ENCODE results near the gene TRAF5. TPM values are rescaled to one million over a fixed set of nuclear protein-coding genes. Genes with fewer than 3 reads are reported as not detected.
"Not testable (repeated sequence)": the region's sequence is repeated elsewhere in the genome, so short reads cannot be mapped to it uniquely, and the experiment has no call there.

Gene TRAF5
- total RNA-seq, 2 donors from 2014 or later, result 56.5 to 78.3 TPM

- H3K27me3 Mint-ChIP-seq (ENCODE audit: insufficient read depth), result peaks cover 4% of the 10 kb centered on the region
- no peaks in the 10 kb centered on the region for H3K9me3 Mint-ChIP-seq
- Histone ChIP-seq H3K9ac (ENCODE audit: extremely low read depth, low read length, poor library complexity, severe bottlenecking) (no peak overlapping the region), H3K36me3 (ENCODE audit: control insufficient read depth, insufficient read depth, low read length) (peaks cover 15% of the 10 kb centered on the region), H3K9me3 (ENCODE audit: control insufficient read depth, low read length) (no peaks in the 10 kb centered on the region), H3K27ac (ENCODE audit: low read depth, low read length) (no peak overlapping the region), H3K4me1 (ENCODE audit: control insufficient read depth, insufficient read depth, low read length) (peaks cover 6% of the 10 kb centered on the region), H3K4me3 (ENCODE audit: low read length) (no peak overlapping the region), H3K27me3 (ENCODE audit: control insufficient read depth, insufficient read depth, low read length, poor library complexity, severe bottlenecking) (no peaks in the 10 kb centered on the region)
- no peak overlapping the region for H3K4me3 Mint-ChIP-seq
- no peak for DNase-seq
- TF ChIP-seq CTCF (conservative IDR thresholded peaks at IDR 0.05), result no peak
- 67 to 100% methylated on average over 1 to 2 of the region's 4 CpGs for WGBS, 2 experiments (ENCODE audit: insufficient coverage in 1 of 2, insufficient read length in 1 of 2)
- peaks cover 6% of the 10 kb centered on the region for H3K4me1 Mint-ChIP-seq
- no peak overlapping the region for H3K27ac Mint-ChIP-seq
- no peaks in the 10 kb centered on the region for H3K36me3 Mint-ChIP-seq (ENCODE audit: low read depth)
Observed at GRCh38 chr1:211320980-211321379, 5.7 kb upstream of the TRAF5 start.

DNA sequence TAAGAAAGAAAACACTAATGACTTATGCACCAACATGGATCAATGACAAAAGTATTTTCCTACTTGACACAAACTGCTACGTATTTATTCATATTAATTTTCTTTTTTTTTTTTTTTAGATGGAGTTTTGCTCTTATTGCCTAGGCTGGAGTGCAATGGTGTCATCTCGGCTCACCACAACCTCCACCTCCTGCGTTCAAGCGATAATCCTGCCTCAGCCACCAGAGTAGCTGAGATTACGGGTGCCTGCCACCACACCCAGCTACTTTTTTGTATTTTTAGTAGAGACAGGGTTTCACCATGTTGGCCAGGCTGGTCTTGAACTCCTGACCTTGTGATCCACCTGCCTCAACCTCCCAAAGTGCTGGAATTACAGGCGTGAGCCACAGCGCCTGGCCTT is 5.0 kb upstream of the TRAF5 start:
- not testable (repeated sequence) for H3K9me3 Mint-ChIP-seq; H3K27ac Mint-ChIP-seq; H3K27ac ChIP-seq (ENCODE audit: low read depth, low read length); H3K4me3 ChIP-seq (ENCODE audit: low read length); H3K27me3 Mint-ChIP-seq (ENCODE audit: insufficient read depth); DNase-seq; H3K36me3 Mint-ChIP-seq (ENCODE audit: low read depth); H3K4me3 Mint-ChIP-seq; H3K36me3 ChIP-seq (ENCODE audit: control insufficient read depth, insufficient read depth, low read length); H3K4me1 Mint-ChIP-seq; H3K9ac ChIP-seq (ENCODE audit: extremely low read depth, low read length, poor library complexity, severe bottlenecking); H3K27me3 ChIP-seq (ENCODE audit: control insufficient read depth, insufficient read depth, low read length, poor library complexity, severe bottlenecking); H3K4me1 ChIP-seq (ENCODE audit: control insufficient read depth, insufficient read depth, low read length); H3K9me3 ChIP-seq (ENCODE audit: control insufficient read depth, low read length)
- 96 to 100% methylated on average over 2 to 7 of the region's 7 CpGs for WGBS, 2 experiments (ENCODE audit: insufficient coverage in 1 of 2, insufficient read length in 1 of 2)

GRCh38 chr1:211323156-211324063 is 3.2 kb upstream of the TRAF5 start:
- TF ChIP-seq CTCF (conservative IDR thresholded peaks at IDR 0.05), result peak; percentile 93
- H3K9ac ChIP-seq (ENCODE audit: extremely low read depth, low read length, poor library complexity, severe bottlenecking), result no peak overlapping the region
- DNase-seq, result peak; percentile 88
- H3K4me3 Mint-ChIP-seq, result no peak overlapping the region
- H3K27me3 ChIP-seq (ENCODE audit: control insufficient read depth, insufficient read depth, low read length, poor library complexity, severe bottlenecking), result no peaks in the 10 kb centered on the region
- H3K36me3 ChIP-seq (ENCODE audit: control insufficient read depth, insufficient read depth, low read length), result no peaks in the 10 kb centered on the region
- H3K9me3 ChIP-seq (ENCODE audit: control insufficient read depth, low read length), result no peaks in the 10 kb centered on the region
- no peak overlapping the region for H3K27ac Mint-ChIP-seq
- H3K36me3 Mint-ChIP-seq (ENCODE audit: low read depth), result no peaks in the 10 kb centered on the region
- H3K27ac ChIP-seq (ENCODE audit: low read depth, low read length), result no peak overlapping the region
- 32 to 43% methylated on average over 5 to 9 of the region's 9 CpGs for WGBS, 2 experiments (ENCODE audit: insufficient coverage in 1 of 2, insufficient read length in 1 of 2)
- H3K4me3 ChIP-seq (ENCODE audit: low read length), result no peak overlapping the region
- H3K4me1 Mint-ChIP-seq, result peaks cover 16% of the 10 kb centered on the region
- no peaks in the 10 kb centered on the region for H3K9me3 Mint-ChIP-seq
- H3K27me3 Mint-ChIP-seq (ENCODE audit: insufficient read depth), result peaks cover 4% of the 10 kb centered on the region
- peaks cover 6% of the 10 kb centered on the region for H3K4me1 ChIP-seq (ENCODE audit: control insufficient read depth, insufficient read depth, low read length)
